Measurements from ENCODE around the gene RNF150. TPM values are rescaled to one million over a fixed set of nuclear protein-coding genes. Genes with fewer than 3 reads are reported as not detected.

Gene RNF150
- polyA plus RNA-seq, 1 experiment: 9.8 TPM

DNA sequence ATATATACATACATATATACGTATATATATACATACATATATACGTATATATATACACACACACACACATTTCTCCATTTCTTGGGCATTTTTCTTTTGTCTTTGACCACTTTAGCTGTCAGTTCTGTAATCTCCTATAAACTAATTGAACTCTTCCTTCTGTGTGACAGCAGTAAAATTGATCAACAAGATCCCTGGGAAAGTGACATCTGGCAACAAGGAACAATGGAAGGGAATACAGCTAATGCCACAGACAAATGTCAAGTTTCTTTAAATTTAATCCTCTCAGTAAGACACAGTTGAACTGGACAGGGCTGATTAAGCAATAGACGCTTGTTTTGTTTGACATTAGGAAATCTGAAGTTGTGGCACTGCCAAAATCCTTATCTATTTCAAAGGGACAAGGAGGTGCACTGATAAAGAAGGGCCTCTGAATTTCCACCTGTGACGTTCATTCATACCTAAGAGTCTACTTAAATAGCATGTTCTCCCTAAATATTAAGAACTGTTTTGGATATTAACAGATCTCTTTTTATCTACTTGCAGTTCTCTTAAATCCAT lies 126.9 kb downstream of the RNF150 start:
- ChIA-PET CTCF (interaction anchor here (1.4 kb wide), 1 partner anchor 10 kb away, joined by 3 read pairs; no protein-coding TSS in a partner anchor), POLR2A (no interaction called here)
- no peak for DNase-seq (ENCODE audit: low read depth, low spot score)
- TF ChIP-seq, protein P1, sequence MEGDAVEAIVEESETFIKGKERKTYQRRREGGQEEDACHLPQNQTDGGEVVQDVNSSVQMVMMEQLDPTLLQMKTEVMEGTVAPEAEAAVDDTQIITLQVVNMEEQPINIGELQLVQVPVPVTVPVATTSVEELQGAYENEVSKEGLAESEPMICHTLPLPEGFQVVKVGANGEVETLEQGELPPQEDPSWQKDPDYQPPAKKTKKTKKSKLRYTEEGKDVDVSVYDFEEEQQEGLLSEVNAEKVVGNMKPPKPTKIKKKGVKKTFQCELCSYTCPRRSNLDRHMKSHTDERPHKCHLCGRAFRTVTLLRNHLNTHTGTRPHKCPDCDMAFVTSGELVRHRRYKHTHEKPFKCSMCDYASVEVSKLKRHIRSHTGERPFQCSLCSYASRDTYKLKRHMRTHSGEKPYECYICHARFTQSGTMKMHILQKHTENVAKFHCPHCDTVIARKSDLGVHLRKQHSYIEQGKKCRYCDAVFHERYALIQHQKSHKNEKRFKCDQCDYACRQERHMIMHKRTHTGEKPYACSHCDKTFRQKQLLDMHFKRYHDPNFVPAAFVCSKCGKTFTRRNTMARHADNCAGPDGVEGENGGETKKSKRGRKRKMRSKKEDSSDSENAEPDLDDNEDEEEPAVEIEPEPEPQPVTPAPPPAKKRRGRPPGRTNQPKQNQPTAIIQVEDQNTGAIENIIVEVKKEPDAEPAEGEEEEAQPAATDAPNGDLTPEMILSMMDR (IDR thresholded peaks at IDR 0.05; ENCODE audit: low read depth, low read length): no peak
- no peaks in the 10 kb centered on the region for H3K27me3 ChIP-seq (ENCODE audit: control insufficient read depth, insufficient read depth, low read length)
- no peak overlapping the region for H3K4me3 ChIP-seq (ENCODE audit: low read depth, low read length)
- no peaks in the 10 kb centered on the region for H3K9me3 ChIP-seq (ENCODE audit: control insufficient read depth, insufficient read depth, low read length)
- H3K27ac ChIP-seq (ENCODE audit: low read depth, low read length): no peak overlapping the region

DNA sequence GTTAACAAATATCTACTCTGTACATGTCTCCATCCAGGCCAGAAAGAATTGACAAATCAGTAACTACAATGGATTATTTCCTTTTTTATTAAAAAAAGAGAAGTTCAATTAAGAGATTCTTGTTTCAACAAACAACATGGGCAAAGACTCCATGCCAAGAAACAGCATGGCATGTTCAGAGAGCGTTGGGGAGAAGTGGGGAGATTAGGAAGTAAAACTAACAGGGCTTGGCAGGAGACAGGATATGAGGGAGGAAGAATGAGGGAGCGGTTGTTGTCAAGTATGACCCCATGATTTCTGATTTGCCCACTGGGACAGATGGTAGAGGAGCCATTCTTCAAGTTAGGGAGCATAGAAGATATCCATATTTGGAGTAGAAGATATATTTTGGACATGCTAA lies 128.4 kb downstream of the RNF150 start:
- no peak for DNase-seq (ENCODE audit: low read depth, low spot score)
- CTCF ChIA-PET: interaction anchor here (3.9 kb wide), 1 partner anchor 129 kb away, joined by 22 read pairs; the partner anchor contains the start of gene RNF150

DNA sequence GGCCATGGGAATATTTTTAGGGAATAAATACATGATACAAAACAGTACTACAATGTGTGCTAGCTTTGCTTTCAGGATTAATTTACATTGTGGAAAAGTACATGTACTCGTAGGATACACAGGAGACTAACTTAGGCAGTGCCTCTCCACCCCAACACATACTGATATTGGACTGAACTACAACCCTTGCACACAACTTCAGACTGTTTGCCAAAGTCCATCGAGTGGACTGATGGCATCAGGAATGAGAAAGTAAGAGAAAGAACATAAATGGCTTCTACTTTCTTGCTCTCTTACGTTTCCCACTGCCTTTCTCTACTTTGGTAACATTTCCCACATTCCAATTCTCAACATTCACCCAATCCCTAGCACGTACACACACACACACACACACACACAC lies 130.1 kb downstream of the RNF150 start:
- no peak overlapping the region for H3K27ac ChIP-seq (ENCODE audit: low read depth, low read length)
- DNase-seq (ENCODE audit: low read depth, low spot score): no peak
- ChIA-PET POLR2A (interaction anchor here (1.5 kb wide), 1 partner anchor 130 kb away, joined by 6 read pairs; the partner anchor contains the start of gene RNF150), CTCF (interaction anchor here (0.8 to 3.9 kb wide), 2 partner anchors 119 to 130 kb away, joined by 3 to 22 read pairs; partner anchors contain the start of gene RNF150)
- H3K27me3 ChIP-seq (ENCODE audit: control insufficient read depth, insufficient read depth, low read length): no peaks in the 10 kb centered on the region
- H3K9me3 ChIP-seq (ENCODE audit: control insufficient read depth, insufficient read depth, low read length): no peaks in the 10 kb centered on the region
- H3K4me3 ChIP-seq (ENCODE audit: low read depth, low read length): no peak overlapping the region
- TF ChIP-seq, protein P1 (IDR thresholded peaks at IDR 0.05; ENCODE audit: low read depth, low read length): no peak

More for the DNA sequence above, 128.4 kb downstream of the RNF150 start:
- POLR2A ChIA-PET: no interaction called here
- no peaks in the 10 kb centered on the region for H3K9me3 ChIP-seq (ENCODE audit: control insufficient read depth, insufficient read depth, low read length)
- no peak overlapping the region for H3K4me3 ChIP-seq (ENCODE audit: low read depth, low read length)
- no peaks in the 10 kb centered on the region for H3K27me3 ChIP-seq (ENCODE audit: control insufficient read depth, insufficient read depth, low read length)
- H3K27ac ChIP-seq (ENCODE audit: low read depth, low read length): no peak overlapping the region
- TF ChIP-seq, protein P1 (IDR thresholded peaks at IDR 0.05; ENCODE audit: low read depth, low read length): no peak

DNA sequence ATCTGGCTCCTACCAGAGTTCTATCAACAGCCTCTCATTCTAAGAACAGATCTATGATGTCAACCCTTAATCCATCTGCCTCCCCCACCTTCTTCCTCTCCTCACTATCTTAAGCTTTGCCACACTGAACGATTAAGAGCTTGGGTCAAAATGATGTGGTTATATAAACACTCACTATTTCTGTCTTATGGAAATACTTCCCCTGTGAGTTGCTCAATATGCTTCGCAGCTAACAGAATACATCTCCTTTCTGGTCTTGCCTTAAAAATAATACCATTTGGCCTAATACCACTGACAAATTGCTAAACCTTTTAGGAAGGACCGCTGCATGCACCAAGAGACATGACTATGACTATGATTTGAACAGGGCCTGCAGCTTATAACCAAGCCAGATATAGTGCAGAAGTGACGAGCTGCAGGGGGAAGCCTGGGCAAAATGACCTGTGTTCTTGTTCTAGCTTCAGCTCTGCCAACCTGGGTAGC lies 130.9 kb downstream of the RNF150 start:
- peak; percentile 43 for DNase-seq (ENCODE audit: low read depth, low spot score)
- TF ChIP-seq, protein P1 (IDR thresholded peaks at IDR 0.05; ENCODE audit: low read depth, low read length): no peak
- ChIA-PET CTCF (interaction anchor here (0.8 to 3.9 kb wide), 2 partner anchors 118 to 131 kb away, joined by 3 to 22 read pairs; partner anchors contain the start of gene RNF150), POLR2A (interaction anchor here (1.5 kb wide), 1 partner anchor 131 kb away, joined by 6 read pairs; the partner anchor contains the start of gene RNF150)
- H3K27ac ChIP-seq (ENCODE audit: low read depth, low read length): no peak overlapping the region
- H3K4me3 ChIP-seq (ENCODE audit: low read depth, low read length): no peak overlapping the region
- no peaks in the 10 kb centered on the region for H3K9me3 ChIP-seq (ENCODE audit: control insufficient read depth, insufficient read depth, low read length)
- no peaks in the 10 kb centered on the region for H3K27me3 ChIP-seq (ENCODE audit: control insufficient read depth, insufficient read depth, low read length)

DNA sequence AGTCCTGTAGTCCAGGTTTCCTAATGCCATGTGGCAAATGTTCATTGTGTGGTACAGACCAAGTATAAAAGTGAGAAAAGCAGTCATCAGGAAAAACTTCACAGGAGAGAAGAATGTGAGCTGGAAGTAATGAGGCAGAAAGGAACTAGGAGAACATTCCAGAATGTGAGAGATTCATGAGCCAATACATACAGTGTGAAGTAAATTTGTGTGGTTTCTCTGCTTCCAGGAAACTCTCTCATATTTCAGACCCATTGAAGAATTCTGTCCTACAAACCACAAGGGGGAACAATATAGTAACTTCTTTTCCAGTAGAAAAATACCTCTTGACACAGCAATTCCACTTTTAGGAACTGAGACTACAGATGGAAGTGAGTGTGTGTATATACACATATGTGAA lies 136.5 kb downstream of the RNF150 start:
- ChIA-PET POLR2A (no interaction called here), CTCF (interaction anchor here (0.6 to 4.2 kb wide), 11 partner anchors 18 to 137 kb away, joined by 3 to 40 read pairs (median 4); partner anchors contain the start of gene RNF150)
- peak; percentile 18 for DNase-seq (ENCODE audit: low read depth, low spot score)
- H3K4me3 ChIP-seq (ENCODE audit: low read depth, low read length): no peak overlapping the region
- H3K27ac ChIP-seq (ENCODE audit: low read depth, low read length): no peak overlapping the region
- H3K27me3 ChIP-seq (ENCODE audit: control insufficient read depth, insufficient read depth, low read length): no peaks in the 10 kb centered on the region
- TF ChIP-seq, protein P1 (IDR thresholded peaks at IDR 0.05; ENCODE audit: low read depth, low read length): peak; percentile 53
- no peaks in the 10 kb centered on the region for H3K9me3 ChIP-seq (ENCODE audit: control insufficient read depth, insufficient read depth, low read length)

All from AG04450 (cell line).